IMR-90 (cell line): ENCODE results near the gene TOMM20L. TPM values are rescaled to one million over a fixed set of nuclear protein-coding genes. Genes with fewer than 3 reads are reported as not detected.

Experiments
- ATAC-seq: fragments of 200-7000 bp; cut with Tn5 transposase; 2 replicates; pipeline ENCODE4 v1.9.1; 2020; ENCODE audit warnings: low read depth, mild to moderate bottlenecking, moderate library complexity
- BruUV-seq: library from RNA; stranded (reverse); fragments of 400-500 nt; replicated peaks from 2 replicates; lab custom pipeline; 2021; lab: Mats Ljungman, UMichigan
- CTCF ChIA-PET: fragments of 300-600 bp; formaldehyde crosslinking; extraction: SDS; loops from one replicate; lab custom pipeline; 2021; ENCODE audit warnings: antibody characterized with exemption; lab: Yijun Ruan, JAX
- POLR2A ChIA-PET: fragments of 300-600 bp; sonication (Branson Sonifier 250); formaldehyde crosslinking; loops from one replicate; lab custom pipeline; 2022; ENCODE audit warnings: antibody characterized with exemption; ENCODE audit not compliant: unreplicated experiment; lab: Charles Lee
- DNase-seq: peaks from one replicate; pipeline ENCODE4 v3.0.0; 2013
- H2AFZ ChIP-seq: replicated peaks from 2 replicates; pipeline ENCODE3; 2013; ENCODE audit warnings: low read length, mild to moderate bottlenecking; ENCODE audit not compliant: poor library complexity
- H2AK5ac ChIP-seq: 2 replicates; pipeline ENCODE4 v1.6.1; 2013; ENCODE audit warnings: low read depth, low read length, inconsistent platforms
- H2AK9ac ChIP-seq: replicated peaks from 2 replicates; pipeline ENCODE3; 2013; ENCODE audit warnings: mild to moderate bottlenecking, low read depth, low read length, moderate library complexity; ENCODE audit not compliant: poor library complexity
- H2BK120ac ChIP-seq: 2 replicates; pipeline ENCODE4 v1.6.1; 2013; ENCODE audit warnings: low read depth, low read length, inconsistent platforms
- H2BK15ac ChIP-seq: 3 replicates; pipeline ENCODE4 v1.6.1; 2013; ENCODE audit warnings: low read depth, low read length, inconsistent platforms
- H2BK20ac ChIP-seq: 2 replicates; pipeline ENCODE4 v1.6.1; 2013; ENCODE audit warnings: low read depth, mild to moderate bottlenecking, inconsistent platforms, low read length, moderate library complexity
- H2BK5ac ChIP-seq: 2 replicates; pipeline ENCODE4 v1.6.1; 2013; ENCODE audit warnings: mild to moderate bottlenecking, low read depth, low read length, inconsistent platforms; ENCODE audit not compliant: poor library complexity, severe bottlenecking
- H3K14ac ChIP-seq: replicated peaks from 2 replicates; pipeline ENCODE4 v1.6.1; 2013; ENCODE audit warnings: low read depth, low read length, inconsistent platforms
- H3K18ac ChIP-seq: 2 replicates; pipeline ENCODE4 v1.6.1; 2013; ENCODE audit warnings: low read depth, low read length, control low read depth
- H3K23ac ChIP-seq: 2 replicates; pipeline ENCODE4 v1.6.1; 2013; ENCODE audit warnings: low read depth, low read length, inconsistent platforms
- H3K27ac ChIP-seq: 2 replicates; pipeline ENCODE4 v1.5.1; 2013; ENCODE audit warnings: mild to moderate bottlenecking, control low read depth, low read length; ENCODE audit not compliant: insufficient read depth
- H3K27me3 ChIP-seq: 2 replicates; pipeline ENCODE4 v1.6.1; 2013; ENCODE audit warnings: low read length; ENCODE audit not compliant: control insufficient read depth, insufficient read depth
- H3K36me3 ChIP-seq: 2 replicates; pipeline ENCODE4 v1.6.1; 2013; ENCODE audit warnings: low read length, mixed read lengths; ENCODE audit not compliant: control insufficient read depth, insufficient read depth
- H3K4ac ChIP-seq: 2 replicates; pipeline ENCODE4 v1.6.1; 2013; ENCODE audit warnings: low read depth, low read length, inconsistent platforms
- H3K4me1 ChIP-seq: 2 replicates; pipeline ENCODE4 v1.6.1; 2013; ENCODE audit warnings: low read length, mixed read lengths; ENCODE audit not compliant: control insufficient read depth, insufficient read depth
- H3K4me2 ChIP-seq: 2 replicates; pipeline ENCODE4 v1.6.1; 2013; ENCODE audit warnings: low read depth, mild to moderate bottlenecking, control low read depth, low read length, moderate library complexity
- H3K4me3 ChIP-seq: 2 replicates; pipeline ENCODE4 v1.5.1; 2013; ENCODE audit warnings: low read depth, mild to moderate bottlenecking, control low read depth, low read length, moderate library complexity; ENCODE audit not compliant: insufficient read depth
- H3K56ac ChIP-seq: 2 replicates; pipeline ENCODE4 v1.6.1; 2013; ENCODE audit warnings: low read length, inconsistent platforms; ENCODE audit not compliant: insufficient read depth; ENCODE audit errors: extremely low read depth
- H3K79me1 ChIP-seq, 2 experiments: 2 replicates each; pipeline ENCODE4 v1.6.1; 2013; ENCODE audit warnings: low read length in 2 of 2, inconsistent platforms in 1 of 2, low read depth in 1 of 2
- H3K9ac ChIP-seq: 2 replicates; pipeline ENCODE4 v1.6.1; 2013; ENCODE audit warnings: low read depth, low read length, control low read depth
- H3K9me1 ChIP-seq: 2 replicates; pipeline ENCODE4 v1.6.1; 2013; ENCODE audit warnings: low read length, inconsistent platforms; ENCODE audit not compliant: insufficient read depth
- H3K9me3 ChIP-seq: 2 replicates; pipeline ENCODE4 v1.6.1; 2013; ENCODE audit warnings: low read length; ENCODE audit not compliant: control insufficient read depth, insufficient read depth
- H4K20me1 ChIP-seq: 2 replicates; pipeline ENCODE4 v1.6.1; 2013; ENCODE audit warnings: low read length, inconsistent platforms; ENCODE audit not compliant: insufficient read depth
- H4K5ac ChIP-seq: 2 replicates; pipeline ENCODE4 v1.6.1; 2013; ENCODE audit warnings: mild to moderate bottlenecking, low read depth, low read length, control low read depth
- H4K8ac ChIP-seq, 2 experiments: 2 replicates each; pipeline ENCODE4 v1.6.1; 2013; ENCODE audit warnings: low read depth in 2 of 2, low read length in 2 of 2, control low read depth in 1 of 2, inconsistent platforms in 1 of 2
- H4K91ac ChIP-seq: 2 replicates; pipeline ENCODE4 v1.6.1; 2013; ENCODE audit warnings: low read depth, low read length, inconsistent platforms; ENCODE audit not compliant: insufficient read depth
- CEBPB ChIP-seq: IDR thresholded peaks from 2 replicates; pipeline ENCODE4 v1.6.1; 2012; ENCODE audit warnings: low read depth, low read length, improper control_type of control experiment
- CHD1 ChIP-seq: IDR thresholded peaks from 2 replicates; pipeline ENCODE4 v1.6.1; 2012; ENCODE audit warnings: low read depth, low read length, improper control_type of control experiment
- ELK1 ChIP-seq: fragments of 150-350 bp; IDR thresholded peaks from 2 replicates; pipeline ENCODE4 v1.6.1; 2016; ENCODE audit warnings: low read depth, mild to moderate bottlenecking, low read length, moderate library complexity, borderline replicate concordance
- FOS ChIP-seq: fragments of 150-350 bp; IDR thresholded peaks from 2 replicates; pipeline ENCODE4 v1.6.1; 2016; ENCODE audit warnings: low read depth, low read length
- MAFK ChIP-seq: IDR thresholded peaks from 2 replicates; pipeline ENCODE4 v1.6.1; 2012; ENCODE audit warnings: low read depth, low read length, improper control_type of control experiment
- MAZ ChIP-seq: IDR thresholded peaks from 2 replicates; pipeline ENCODE4 v1.6.1; 2012; ENCODE audit warnings: low read depth, mild to moderate bottlenecking, low read length, improper control_type of control experiment, moderate library complexity, borderline replicate concordance
- MXI1 ChIP-seq: IDR thresholded peaks from 2 replicates; pipeline ENCODE4 v1.6.1; 2012; ENCODE audit warnings: low read depth, mild to moderate bottlenecking, low read length, moderate library complexity, borderline replicate concordance
- POLR2A ChIP-seq: IDR thresholded peaks from 2 replicates; pipeline ENCODE4 v1.6.1; 2012; ENCODE audit warnings: mild to moderate bottlenecking, low read depth, low read length
- RAD21 ChIP-seq: IDR thresholded peaks from 2 replicates; pipeline ENCODE4 v1.6.1; 2012; ENCODE audit warnings: low read length, improper control_type of control experiment
- RCOR1 ChIP-seq: IDR thresholded peaks from 2 replicates; pipeline ENCODE4 v1.6.1; 2012; ENCODE audit warnings: mild to moderate bottlenecking, low read length, improper control_type of control experiment; ENCODE audit not compliant: insufficient replicate concordance
- SMC3 ChIP-seq: fragments of 150-350 bp; IDR thresholded peaks from 2 replicates; pipeline ENCODE4 v1.6.1; 2016; ENCODE audit warnings: low read depth, mild to moderate bottlenecking, antibody characterized with exemption, low read length, moderate library complexity
- USF2 ChIP-seq: fragments of 150-350 bp; IDR thresholded peaks from 2 replicates; pipeline ENCODE4 v1.6.1; 2017; ENCODE audit warnings: mild to moderate bottlenecking, antibody characterized with exemption, low read length, low read depth
- WGBS, 2 experiments: methylation state at CpG; one replicate each; pipeline versions ENCODE4 v1.1.5 to v1.1.7; 2013; ENCODE audit warnings: missing lambda C conversion rate in 2 of 2; ENCODE audit not compliant: insufficient read length in 1 of 2; ENCODE audit errors: extremely low coverage in 2 of 2; 5-methylcytosine and 5-hydroxymethylcytosine counted together
- dilution Hi-C: fragments of 300-500 bp; cut with HindIII; formaldehyde crosslinking; loops from one replicate; pipeline ENCODE4 v1.14.3; 2018; ENCODE audit warnings: low sequenced_read_pairs; ENCODE audit not compliant: unreplicated experiment
- in situ Hi-C: fragments of 300-500 bp; cut with MboI; formaldehyde crosslinking; loops from 3 replicates; pipeline ENCODE4 v1.14.3; 2019; ENCODE audit warnings: low sequenced_read_pairs, inconsistent platforms, mixed read lengths
- intact Hi-C: fragments of 100-400 bp; cut with micrococcal nuclease; formaldehyde crosslinking; loops from 2 replicates; pipeline ENCODE4 v1.10.0; 2022
- polyA plus RNA-seq, 3 experiments: library from polyadenylated mRNA; depleted of rRNA; stranded (reverse); fragments of >200 nt; gene quantifications; 2 replicates each; pipeline ENCODE4 v1.2.3, GENCODE V29; 2012; ENCODE audit warnings: low replicate concordance in 1 of 3
- total RNA-seq: library from RNA; depleted of rRNA; stranded (reverse); fragments of >200 nt; gene quantifications from 2 replicates; pipeline ENCODE4 v1.2.3, GENCODE V29; 2012
- TF ChIP-seq, protein P1 (sequence below): conservative IDR thresholded peaks from 2 replicates; pipeline ENCODE4 v1.5.1; 2012; ENCODE audit warnings: mild to moderate bottlenecking, low read depth, low read length, improper control_type of control experiment

Gene TOMM20L
- total and polyA plus RNA-seq, 2 of the 4 experiments (the other 2 are of a cell fraction), result not detected

GRCh38 chr14:58395562-58395811, 243 bp upstream of the TOMM20L start:
- H2AK5ac ChIP-seq, result peak overlapping the region; percentile 11; the same call in 1 of the 2 replicates
- peaks cover 6% of the 10 kb centered on the region; the same call in 1 of the 2 replicates for H3K9me1 ChIP-seq
- dilution Hi-C loops (no loop called here), intact Hi-C loops (loop anchor here (10.0 kb wide), 1 partner anchor 291 kb away; no protein-coding TSS in a partner anchor), in situ Hi-C loops (loop anchor here (25.0 kb wide), 1 partner anchor 283 kb away; no protein-coding TSS in a partner anchor)
- ATAC-seq (no peak), DNase-seq (no peak)
- no peaks in the 10 kb centered on the region for H3K27me3 ChIP-seq
- peak overlapping the region; percentile 12 for H3K18ac ChIP-seq
- no peaks in the 10 kb centered on the region for H3K36me3 ChIP-seq
- BruUV-seq, result no TSS peak
- no peak overlapping the region; the same call in 2 of the 3 replicates for H2BK15ac ChIP-seq
- peak overlapping the region; percentile 94 for H2AFZ ChIP-seq
- H4K20me1 ChIP-seq, result no peaks in the 10 kb centered on the region
- peak overlapping the region; percentile 74 to 94 for H4K8ac ChIP-seq
- peak overlapping the region; percentile 64 for H3K4me2 ChIP-seq
- H3K23ac ChIP-seq, result peak overlapping the region; percentile 88
- CTCF ChIA-PET, result interaction anchor here (0.9 kb wide), 1 partner anchor 27 kb away, joined by 3 read pairs; no protein-coding TSS in a partner anchor
- H3K4ac ChIP-seq, result peak overlapping the region; percentile 79
- peak overlapping the region; percentile 72 for H4K5ac ChIP-seq
- no peak overlapping the region for H2BK5ac ChIP-seq
- peak overlapping the region; percentile 35; the same call in 1 of the 2 replicates for H3K56ac ChIP-seq
- H2BK120ac ChIP-seq, result peak overlapping the region; percentile 12; the same call in 1 of the 2 replicates
- H3K9me3 ChIP-seq, result no peaks in the 10 kb centered on the region
- WGBS, 2 experiments, result 6% methylated on average over 5 of the region's 10 CpGs; no CpG with 5 or more reads in 1 of the 2 experiments
- H3K4me3 ChIP-seq, result peak overlapping the region; percentile 44
- peak overlapping the region; percentile 58 for H2AK9ac ChIP-seq
- POLR2A ChIA-PET, result no interaction called here
- no peak overlapping the region for H3K27ac ChIP-seq
- no peak for TF ChIP-seq RCOR1
- TF ChIP-seq USF2, result no peak
- TF ChIP-seq CHD1, result no peak
- TF ChIP-seq FOS, result no peak
- TF ChIP-seq, protein P1, sequence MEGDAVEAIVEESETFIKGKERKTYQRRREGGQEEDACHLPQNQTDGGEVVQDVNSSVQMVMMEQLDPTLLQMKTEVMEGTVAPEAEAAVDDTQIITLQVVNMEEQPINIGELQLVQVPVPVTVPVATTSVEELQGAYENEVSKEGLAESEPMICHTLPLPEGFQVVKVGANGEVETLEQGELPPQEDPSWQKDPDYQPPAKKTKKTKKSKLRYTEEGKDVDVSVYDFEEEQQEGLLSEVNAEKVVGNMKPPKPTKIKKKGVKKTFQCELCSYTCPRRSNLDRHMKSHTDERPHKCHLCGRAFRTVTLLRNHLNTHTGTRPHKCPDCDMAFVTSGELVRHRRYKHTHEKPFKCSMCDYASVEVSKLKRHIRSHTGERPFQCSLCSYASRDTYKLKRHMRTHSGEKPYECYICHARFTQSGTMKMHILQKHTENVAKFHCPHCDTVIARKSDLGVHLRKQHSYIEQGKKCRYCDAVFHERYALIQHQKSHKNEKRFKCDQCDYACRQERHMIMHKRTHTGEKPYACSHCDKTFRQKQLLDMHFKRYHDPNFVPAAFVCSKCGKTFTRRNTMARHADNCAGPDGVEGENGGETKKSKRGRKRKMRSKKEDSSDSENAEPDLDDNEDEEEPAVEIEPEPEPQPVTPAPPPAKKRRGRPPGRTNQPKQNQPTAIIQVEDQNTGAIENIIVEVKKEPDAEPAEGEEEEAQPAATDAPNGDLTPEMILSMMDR, result no peak
- no peak for TF ChIP-seq ELK1
- no peak for TF ChIP-seq RAD21
- no peak for TF ChIP-seq CEBPB
- no peak for TF ChIP-seq MAZ
- TF ChIP-seq SMC3, result no peak
- TF ChIP-seq POLR2A, result no peak
- TF ChIP-seq MAFK, result no peak
- no peak for TF ChIP-seq MXI1
- peak overlapping the region; percentile 33; the same call in 1 of the 2 replicates for H3K9ac ChIP-seq
- peak overlapping the region; percentile 49 for H3K14ac ChIP-seq
- no peaks in the 10 kb centered on the region for H3K79me1 ChIP-seq
- no peak overlapping the region for H4K91ac ChIP-seq
- no peak overlapping the region for H2BK20ac ChIP-seq
- H3K4me1 ChIP-seq, result peaks cover 2% of the 10 kb centered on the region; the same call in 1 of the 2 replicates
